Upper lobe of right lung (tissue), 1 donor: ENCODE measurements around the gene HDGFL1. TPM values are rescaled to one million over a fixed set of nuclear protein-coding genes. Genes with fewer than 3 reads are reported as not detected.

ENCODE experiments used
- ATAC-seq: fragments of 200-7000 bp; cut with Tn5 transposase; one replicate; pipeline ENCODE4 v1.9.1; 2020; ENCODE audit warnings: mild to moderate bottlenecking, moderate library complexity
- DNase-seq: peaks from one replicate; pipeline ENCODE4 v3.0.0-alpha.2; 2020
- H3K27ac ChIP-seq: fragments of 200-600 bp; one replicate; pipeline ENCODE4 v1.8.0; 2022
- H3K27me3 ChIP-seq: fragments of 200-600 bp; one replicate; pipeline ENCODE4 v1.8.0; 2022; ENCODE audit warnings: mild to moderate bottlenecking
- H3K36me3 ChIP-seq: fragments of 200-600 bp; one replicate; pipeline ENCODE4 v1.8.0; 2022
- H3K4me1 ChIP-seq: fragments of 200-600 bp; one replicate; pipeline ENCODE4 v1.8.0; 2022
- H3K4me3 ChIP-seq: fragments of 200-600 bp; one replicate; pipeline ENCODE4 v1.8.0; 2022; ENCODE audit warnings: mild to moderate bottlenecking
- H3K9me3 ChIP-seq: fragments of 200-600 bp; one replicate; pipeline ENCODE4 v1.8.0; 2022
- intact Hi-C: fragments of 100-400 bp; cut with DNase I; formaldehyde crosslinking; loops from one replicate; pipeline ENCODE4 v1.11.0; 2022
- total RNA-seq: library from RNA; stranded (reverse); fragmentation: NEBNext Ultra II Directional; extraction: Animal tissue kit (Norgen Biotek cat#: 25700); gene quantifications from one replicate; pipeline ENCODE4 v1.2.1, GENCODE V29; 2021
- TF ChIP-seq, protein P1 (sequence below): fragments of 200-600 bp; IDR thresholded peaks from one replicate; pipeline ENCODE4 v1.8.0; 2022; ENCODE audit warnings: antibody characterized with exemption
- donor health status: DM: no; HTN: yes; CAD: no; lungs with severe emphysema.

HDGFL1 gene
- total RNA-seq, 1 donor from 2014 or later = not detected

DNA sequence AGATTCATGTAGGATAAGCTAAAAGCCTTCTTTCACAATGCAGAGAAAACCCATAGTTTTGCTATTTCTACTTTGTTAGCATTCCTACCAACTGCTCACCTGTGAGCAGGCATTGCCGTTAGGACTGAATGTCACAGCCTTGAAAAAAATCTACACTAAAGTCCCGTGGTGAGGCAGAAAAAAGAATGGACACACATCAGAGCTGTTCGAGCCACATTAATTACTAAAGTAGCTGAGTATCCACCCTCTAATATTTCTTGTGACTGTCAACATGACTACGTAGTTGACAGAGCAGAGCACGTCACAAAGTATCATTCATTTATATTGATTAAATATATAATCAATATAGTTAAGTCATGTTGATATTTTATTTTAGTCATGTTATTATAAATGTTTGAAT, 10.1 kb downstream of the HDGFL1 start:
- ATAC-seq (no peak), DNase-seq (no peak)
- H3K4me3 ChIP-seq = no peak overlapping the region
- no peaks in the 10 kb centered on the region for H3K36me3 ChIP-seq
- no peak overlapping the region for H3K27ac ChIP-seq
- no peaks in the 10 kb centered on the region for H3K4me1 ChIP-seq
- H3K9me3 ChIP-seq = no peaks in the 10 kb centered on the region
- TF ChIP-seq, protein P1, sequence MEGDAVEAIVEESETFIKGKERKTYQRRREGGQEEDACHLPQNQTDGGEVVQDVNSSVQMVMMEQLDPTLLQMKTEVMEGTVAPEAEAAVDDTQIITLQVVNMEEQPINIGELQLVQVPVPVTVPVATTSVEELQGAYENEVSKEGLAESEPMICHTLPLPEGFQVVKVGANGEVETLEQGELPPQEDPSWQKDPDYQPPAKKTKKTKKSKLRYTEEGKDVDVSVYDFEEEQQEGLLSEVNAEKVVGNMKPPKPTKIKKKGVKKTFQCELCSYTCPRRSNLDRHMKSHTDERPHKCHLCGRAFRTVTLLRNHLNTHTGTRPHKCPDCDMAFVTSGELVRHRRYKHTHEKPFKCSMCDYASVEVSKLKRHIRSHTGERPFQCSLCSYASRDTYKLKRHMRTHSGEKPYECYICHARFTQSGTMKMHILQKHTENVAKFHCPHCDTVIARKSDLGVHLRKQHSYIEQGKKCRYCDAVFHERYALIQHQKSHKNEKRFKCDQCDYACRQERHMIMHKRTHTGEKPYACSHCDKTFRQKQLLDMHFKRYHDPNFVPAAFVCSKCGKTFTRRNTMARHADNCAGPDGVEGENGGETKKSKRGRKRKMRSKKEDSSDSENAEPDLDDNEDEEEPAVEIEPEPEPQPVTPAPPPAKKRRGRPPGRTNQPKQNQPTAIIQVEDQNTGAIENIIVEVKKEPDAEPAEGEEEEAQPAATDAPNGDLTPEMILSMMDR = no peak
- intact Hi-C loops = no loop called here
- H3K27me3 ChIP-seq = no peaks in the 10 kb centered on the region

DNA sequence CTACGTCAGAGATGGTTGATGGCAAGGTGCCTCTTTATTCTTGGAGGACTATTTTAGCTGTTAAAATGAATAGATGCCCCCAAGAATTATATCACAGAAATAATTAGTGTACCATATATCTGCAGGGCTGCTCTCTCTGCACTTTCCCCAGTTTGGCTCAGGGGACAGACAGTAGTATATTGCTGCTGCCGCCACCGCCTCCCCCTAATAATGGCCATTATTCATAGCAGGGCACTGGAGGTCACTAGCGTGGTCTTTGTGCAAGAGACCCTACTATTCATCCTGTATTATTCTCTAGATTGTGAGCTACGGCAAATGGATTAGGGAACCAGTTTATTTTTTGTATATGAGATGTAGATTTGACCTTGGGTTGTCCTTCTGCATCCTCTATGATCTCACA, 11.0 kb downstream of the HDGFL1 start:
- Histone ChIP-seq H3K4me1 (no peaks in the 10 kb centered on the region), H3K27me3 (no peaks in the 10 kb centered on the region), H3K36me3 (no peaks in the 10 kb centered on the region), H3K4me3 (no peak overlapping the region), H3K9me3 (no peaks in the 10 kb centered on the region), H3K27ac (no peak overlapping the region)
- TF ChIP-seq, protein P1 = no peak
- DNase-seq = no peak
- intact Hi-C loops = no loop called here
- ATAC-seq = no peak

DNA sequence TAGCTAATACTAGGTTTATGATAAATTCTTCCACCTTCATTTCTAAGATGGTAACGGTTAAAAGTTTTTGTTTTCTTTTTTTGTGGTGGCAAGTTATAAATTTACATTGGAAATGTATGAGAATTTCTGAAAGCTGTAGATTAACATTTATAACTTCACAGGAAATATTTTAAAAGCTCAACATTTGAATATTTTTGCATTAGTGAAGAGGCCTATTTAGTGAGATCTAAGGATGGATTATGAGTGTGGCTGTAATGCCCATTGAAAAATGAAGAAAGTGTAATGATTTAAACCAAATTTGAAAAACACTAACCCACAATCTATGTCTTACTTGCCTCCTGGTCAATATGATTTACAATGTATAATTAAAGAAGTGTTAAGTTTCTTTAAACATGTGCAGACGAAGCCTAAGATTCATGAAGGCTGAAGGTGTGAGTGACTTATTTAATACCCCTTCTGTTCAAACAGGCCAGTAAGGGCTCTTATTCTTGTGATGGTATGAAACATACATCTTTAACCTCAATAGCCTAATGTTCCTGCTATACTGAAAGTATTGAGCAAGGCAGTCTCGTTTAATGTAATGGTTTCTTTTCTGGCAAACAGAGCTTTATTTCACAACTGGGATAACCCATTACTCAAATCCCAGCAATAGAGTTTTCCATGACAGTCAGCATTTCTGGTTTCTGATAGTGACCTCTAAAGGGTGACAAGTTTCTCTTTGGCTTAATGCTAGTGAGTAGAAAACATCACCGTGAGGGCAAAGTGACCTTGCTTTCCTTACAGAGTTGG, 13.2 kb downstream of the HDGFL1 start:
- DNase-seq (no peak), ATAC-seq (no peak)
- TF ChIP-seq, protein P1 = no peak
- Histone ChIP-seq H3K27ac (no peak overlapping the region), H3K4me3 (no peak overlapping the region), H3K36me3 (no peaks in the 10 kb centered on the region), H3K4me1 (no peaks in the 10 kb centered on the region), H3K9me3 (no peaks in the 10 kb centered on the region), H3K27me3 (no peaks in the 10 kb centered on the region)
- intact Hi-C loops = no loop called here

DNA sequence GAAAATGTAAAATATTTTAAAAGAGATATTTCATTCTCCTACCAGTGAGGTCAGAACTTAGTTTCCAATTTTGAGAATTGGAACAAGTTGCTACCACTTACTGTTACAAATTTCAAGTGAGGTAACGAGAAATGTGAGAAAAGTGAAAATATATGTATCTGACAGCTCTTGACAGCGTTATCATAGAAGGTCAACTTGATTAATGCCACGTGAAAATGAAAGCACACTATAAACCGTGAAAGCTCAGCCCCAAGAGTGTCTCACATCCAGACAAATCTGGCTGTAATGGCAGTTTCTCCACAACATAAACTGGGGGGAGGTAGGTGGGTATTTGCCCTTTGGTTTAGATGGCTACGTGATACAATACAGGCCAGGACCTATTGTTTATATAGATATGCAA, 13.9 kb downstream of the HDGFL1 start:
- intact Hi-C loops = no loop called here
- no peak for DNase-seq
- H3K4me3 ChIP-seq = no peak overlapping the region
- no peak overlapping the region for H3K27ac ChIP-seq
- H3K9me3 ChIP-seq = no peaks in the 10 kb centered on the region
- TF ChIP-seq, protein P1 = no peak
- H3K4me1 ChIP-seq = no peaks in the 10 kb centered on the region
- no peaks in the 10 kb centered on the region for H3K27me3 ChIP-seq
- ATAC-seq = no peak
- H3K36me3 ChIP-seq = no peaks in the 10 kb centered on the region

DNA sequence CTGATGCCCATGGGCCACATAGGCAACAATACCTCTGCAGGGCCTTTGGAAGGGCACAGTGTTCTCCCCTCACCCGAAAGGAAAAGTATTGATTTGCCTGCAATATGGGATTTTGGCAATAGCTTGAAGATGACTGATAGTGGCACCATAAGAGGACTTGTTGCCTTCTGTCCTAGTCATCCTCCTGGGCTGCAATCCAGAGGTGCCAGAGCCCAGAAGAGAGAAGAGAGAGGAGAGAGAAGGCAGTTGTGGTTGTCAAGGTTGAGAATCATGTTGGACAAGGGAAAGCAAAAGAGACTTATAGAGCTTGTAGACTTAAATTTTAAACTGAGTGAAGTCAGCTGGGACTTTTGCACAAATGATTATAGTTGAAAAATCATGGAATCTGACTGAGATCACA, 14.6 kb downstream of the HDGFL1 start:
- Histone ChIP-seq H3K9me3 (no peaks in the 10 kb centered on the region), H3K27ac (no peak overlapping the region), H3K4me3 (no peak overlapping the region), H3K4me1 (no peaks in the 10 kb centered on the region), H3K27me3 (no peaks in the 10 kb centered on the region), H3K36me3 (no peaks in the 10 kb centered on the region)
- DNase-seq (no peak), ATAC-seq (no peak)
- TF ChIP-seq, protein P1 = no peak
- intact Hi-C loops = no loop called here
